HG02588 (cell line): Measurements from ENCODE around the gene GGPS1.
A peak's percentile ranks its signal among the peaks of the same experiment; 100 is the strongest.
"Not testable (repeated sequence)": the region's sequence is repeated elsewhere in the genome, so short reads cannot be mapped to it uniquely, and the experiment has no call there.

Experiments used
- ATAC-seq: cut with Tn5 transposase; IDR thresholded peaks from one replicate; pipeline ENCODE4 v1.9.1; 2021; ENCODE audit warnings: mild to moderate bottlenecking, moderate library complexity; ENCODE audit not compliant: unreplicated experiment

The GGPS1 gene

DNA sequence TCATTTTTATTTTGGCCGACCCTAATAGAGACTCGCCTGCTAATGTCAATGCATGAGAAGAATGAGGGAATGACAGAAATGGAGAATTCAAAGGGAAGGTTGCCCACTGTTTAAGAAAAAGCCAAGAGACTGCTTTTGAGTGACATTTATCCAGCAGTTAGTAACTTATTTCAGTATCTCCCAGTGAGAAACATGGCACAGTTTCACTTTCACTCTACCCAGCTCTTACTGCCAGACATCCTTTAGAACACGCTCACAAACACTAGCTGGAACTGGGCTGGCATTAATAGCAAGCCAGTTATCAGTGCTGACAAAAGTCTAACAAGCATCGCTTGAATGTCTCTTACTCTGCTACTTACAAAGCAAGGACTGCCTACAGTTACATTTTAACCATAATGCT, 8.5 kb downstream of the GGPS1 start:
- no peak for ATAC-seq

DNA sequence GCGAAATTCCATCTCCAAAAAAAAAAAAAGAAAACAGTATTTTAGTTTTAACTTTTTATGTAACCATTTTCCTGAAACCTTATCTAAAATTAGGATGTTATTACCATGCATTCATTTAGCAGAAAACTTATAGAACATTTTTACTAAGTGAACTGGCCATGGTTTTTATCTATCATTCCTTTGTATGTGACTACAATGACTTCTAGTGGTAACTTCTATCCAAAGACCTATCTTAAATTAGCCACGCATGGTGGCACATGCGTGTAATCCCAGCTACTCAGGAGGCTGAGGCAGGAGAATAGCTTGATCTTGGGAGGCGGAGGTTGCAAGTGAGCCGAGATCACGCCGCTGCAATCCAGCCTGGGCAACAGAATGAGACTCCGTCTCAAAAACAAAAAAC, 11.4 kb downstream of the GGPS1 start:
- ATAC-seq = no peak

DNA sequence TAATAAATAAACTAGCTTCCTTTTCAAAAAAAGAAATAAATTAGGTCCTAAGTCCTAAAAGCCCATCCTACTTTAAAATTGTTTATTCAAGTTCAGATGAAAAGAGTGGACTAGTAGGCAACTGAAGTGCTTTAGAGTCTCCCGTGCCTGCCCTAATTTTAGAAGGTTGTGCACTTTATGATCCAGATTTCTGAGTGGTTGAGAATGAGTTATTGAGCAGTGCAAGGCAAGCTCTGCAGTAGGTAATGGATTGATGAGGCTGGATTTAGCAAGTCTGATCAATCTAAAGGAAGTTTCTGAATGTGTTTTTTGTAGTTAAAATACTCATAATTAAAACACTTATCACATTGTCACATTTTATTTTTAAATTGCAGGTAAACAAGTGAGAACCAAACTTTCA, 13.0 kb downstream of the GGPS1 start:
- no peak for ATAC-seq

DNA sequence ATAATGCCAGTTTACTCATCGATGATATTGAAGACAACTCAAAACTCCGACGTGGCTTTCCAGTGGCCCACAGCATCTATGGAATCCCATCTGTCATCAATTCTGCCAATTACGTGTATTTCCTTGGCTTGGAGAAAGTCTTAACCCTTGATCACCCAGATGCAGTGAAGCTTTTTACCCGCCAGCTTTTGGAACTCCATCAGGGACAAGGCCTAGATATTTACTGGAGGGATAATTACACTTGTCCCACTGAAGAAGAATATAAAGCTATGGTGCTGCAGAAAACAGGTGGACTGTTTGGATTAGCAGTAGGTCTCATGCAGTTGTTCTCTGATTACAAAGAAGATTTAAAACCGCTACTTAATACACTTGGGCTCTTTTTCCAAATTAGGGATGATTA, 13.7 kb downstream of the GGPS1 start:
- ATAC-seq = no peak

DNA sequence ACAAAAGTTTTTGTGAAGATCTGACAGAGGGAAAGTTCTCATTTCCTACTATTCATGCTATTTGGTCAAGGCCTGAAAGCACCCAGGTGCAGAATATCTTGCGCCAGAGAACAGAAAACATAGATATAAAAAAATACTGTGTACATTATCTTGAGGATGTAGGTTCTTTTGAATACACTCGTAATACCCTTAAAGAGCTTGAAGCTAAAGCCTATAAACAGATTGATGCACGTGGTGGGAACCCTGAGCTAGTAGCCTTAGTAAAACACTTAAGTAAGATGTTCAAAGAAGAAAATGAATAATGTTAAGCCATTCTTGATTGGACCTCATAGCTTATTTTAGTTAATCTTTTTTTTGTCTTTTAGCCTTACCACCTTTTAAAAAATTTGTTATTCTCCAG, 14.1 kb downstream of the GGPS1 start:
- no peak for ATAC-seq

DNA sequence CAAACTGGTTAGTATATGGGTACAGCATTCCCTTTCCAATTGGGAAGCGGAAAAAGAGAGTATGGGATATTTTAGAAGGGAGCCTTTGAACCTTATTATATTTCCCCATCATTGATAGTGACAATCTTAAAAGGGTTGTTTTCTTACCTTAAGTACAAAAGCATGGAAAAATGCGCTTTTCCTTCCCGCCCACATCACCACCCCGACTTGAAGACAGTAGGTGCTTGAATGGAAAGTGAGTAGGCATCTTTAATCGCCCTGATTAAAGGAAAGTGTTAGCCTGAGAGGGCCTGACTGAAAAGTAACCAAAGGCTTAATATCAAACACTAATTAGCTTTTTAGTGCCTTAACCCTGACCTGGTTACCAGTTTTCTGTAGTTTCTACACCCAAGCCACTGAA, 15.4 kb downstream of the GGPS1 start:
- no peak for ATAC-seq

DNA sequence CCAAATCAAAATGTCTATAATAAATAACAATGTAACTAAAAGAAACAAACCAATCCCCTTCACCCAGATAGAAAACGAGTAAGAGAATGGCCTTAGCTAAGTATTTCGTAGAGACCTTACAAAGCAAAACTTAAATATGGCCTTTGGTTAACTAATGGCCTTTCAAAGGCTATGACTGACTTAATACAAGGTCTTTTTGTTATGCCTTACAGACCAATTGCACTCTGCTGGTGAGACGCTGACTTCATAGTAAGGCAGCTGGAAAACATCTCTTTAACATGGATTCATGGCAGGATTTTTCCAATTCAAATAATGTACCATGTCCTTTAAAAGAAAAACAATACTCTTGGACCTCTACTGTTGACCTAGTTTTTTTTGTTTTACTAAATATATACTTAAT, 23.1 kb downstream of the GGPS1 start:
- no peak for ATAC-seq

DNA sequence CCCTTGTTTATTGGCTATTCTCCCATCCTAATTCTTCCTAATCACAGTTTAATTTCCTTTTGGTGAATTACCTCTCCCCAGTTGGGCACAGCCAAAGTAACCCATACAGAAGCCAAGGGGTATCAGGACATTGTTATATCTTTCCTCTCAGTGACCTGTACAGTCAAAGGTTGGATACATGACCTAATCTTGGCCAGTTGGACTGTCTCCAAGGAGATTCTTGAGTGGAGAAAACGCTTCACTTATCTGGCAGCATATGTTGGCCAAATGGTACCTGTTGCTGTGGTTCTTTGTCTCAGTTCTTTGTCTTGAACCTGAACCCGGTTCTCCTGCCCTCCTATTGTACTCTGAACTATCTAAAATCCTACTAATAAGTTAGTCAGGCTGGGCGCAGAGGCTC, 23.5 kb downstream of the GGPS1 start:
- no peak for ATAC-seq

DNA sequence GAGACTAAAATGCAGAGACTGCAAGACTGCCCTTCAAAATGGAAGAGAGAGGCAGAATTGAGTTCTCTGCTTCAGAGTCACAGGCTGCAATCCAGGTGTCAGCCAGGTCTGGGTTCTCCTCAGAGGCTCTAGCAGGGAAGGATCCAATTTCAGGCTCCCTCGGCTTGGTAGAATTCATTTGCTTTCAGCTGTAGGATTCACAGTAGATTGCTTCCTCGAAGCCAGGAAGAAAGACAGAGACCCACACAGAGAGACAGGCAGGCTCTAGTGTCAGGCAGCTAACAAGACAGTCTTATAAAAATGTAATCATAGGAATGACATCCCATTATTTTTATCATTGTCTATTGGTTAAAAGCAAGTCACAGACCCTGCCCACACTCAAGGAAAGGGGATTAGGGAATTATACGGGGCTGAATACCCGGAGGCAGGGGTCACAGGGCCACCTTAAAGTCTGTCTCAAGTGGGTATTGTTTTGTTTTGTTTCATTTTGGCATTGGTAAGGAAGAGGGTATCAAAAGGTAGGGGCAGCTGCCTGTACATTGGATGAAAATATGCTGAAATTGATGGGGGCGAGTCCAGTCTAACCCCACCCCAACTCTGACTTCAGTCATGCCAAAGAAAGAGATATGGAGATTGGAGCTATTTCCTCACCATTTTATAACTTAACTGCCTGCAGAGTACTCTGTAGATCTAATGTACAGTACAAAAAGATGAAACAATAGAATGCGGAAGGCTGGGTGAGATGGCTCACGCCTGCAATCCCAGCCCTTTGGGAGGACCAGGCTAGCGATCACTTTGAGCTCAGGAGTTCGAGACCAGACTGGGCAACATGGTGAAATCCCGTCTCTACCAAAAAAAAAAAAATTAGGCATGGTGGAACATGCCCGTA, 29.4 kb downstream of the GGPS1 start:
- ATAC-seq = no peak

DNA sequence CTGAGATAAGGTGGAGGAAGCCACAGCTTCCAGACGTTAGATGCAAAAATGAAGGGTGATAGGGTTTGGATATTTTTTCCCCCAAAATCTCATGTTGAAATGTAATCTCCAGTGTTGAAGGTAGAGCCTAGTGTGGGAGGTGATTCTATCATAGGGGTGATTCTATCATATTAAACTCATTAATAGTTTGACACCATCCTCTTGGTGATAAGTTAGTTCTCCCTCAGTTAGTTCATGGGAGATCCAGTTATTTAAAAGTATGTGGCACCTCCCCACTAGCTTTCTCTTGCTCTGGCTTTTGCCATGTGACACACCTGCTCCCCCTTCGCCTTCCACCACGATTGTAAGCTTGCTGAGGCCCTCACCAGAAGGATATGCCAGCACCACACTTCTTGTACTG, 30.5 kb downstream of the GGPS1 start:
- no peak for ATAC-seq

DNA sequence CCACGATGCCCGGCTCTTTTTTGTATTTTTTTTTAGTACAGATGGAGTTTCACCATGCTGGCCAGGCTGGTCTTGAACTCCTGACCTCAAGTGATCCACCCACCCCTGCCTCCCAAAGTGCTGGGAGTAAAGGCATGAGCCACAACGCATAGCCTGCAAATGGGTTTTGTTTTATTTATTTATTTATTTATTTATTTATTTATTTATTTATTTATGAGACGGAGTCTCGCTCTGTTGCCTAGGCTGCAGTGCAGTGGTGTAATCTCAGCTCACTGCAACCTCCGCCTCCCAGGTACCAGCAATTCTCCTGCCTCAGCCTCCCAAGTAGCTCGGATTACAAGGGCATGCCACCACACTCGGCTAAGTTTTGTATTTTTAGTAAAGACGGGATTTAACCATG, 35.8 kb downstream of the GGPS1 start:
- not testable (repeated sequence) for ATAC-seq

DNA sequence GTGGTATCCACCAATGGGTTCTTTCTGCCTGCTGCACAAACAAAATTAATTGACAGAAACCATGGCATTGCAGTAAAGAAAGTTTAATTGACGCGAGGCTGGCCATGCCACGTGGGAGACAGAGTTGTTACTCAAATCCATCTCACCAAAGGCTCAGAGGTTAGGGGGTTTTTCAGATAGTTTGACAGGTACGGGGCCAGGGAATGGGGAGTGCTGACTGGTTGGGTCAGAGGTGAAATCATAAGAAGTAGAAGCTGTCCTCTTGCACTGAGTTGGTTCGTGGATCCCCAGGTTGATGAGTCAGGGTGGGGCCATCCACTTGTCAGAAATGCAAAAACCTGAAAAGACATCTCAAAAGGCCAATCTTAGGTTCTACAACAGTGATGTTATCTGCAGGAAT, 37.9 kb downstream of the GGPS1 start:
- no peak for ATAC-seq

DNA sequence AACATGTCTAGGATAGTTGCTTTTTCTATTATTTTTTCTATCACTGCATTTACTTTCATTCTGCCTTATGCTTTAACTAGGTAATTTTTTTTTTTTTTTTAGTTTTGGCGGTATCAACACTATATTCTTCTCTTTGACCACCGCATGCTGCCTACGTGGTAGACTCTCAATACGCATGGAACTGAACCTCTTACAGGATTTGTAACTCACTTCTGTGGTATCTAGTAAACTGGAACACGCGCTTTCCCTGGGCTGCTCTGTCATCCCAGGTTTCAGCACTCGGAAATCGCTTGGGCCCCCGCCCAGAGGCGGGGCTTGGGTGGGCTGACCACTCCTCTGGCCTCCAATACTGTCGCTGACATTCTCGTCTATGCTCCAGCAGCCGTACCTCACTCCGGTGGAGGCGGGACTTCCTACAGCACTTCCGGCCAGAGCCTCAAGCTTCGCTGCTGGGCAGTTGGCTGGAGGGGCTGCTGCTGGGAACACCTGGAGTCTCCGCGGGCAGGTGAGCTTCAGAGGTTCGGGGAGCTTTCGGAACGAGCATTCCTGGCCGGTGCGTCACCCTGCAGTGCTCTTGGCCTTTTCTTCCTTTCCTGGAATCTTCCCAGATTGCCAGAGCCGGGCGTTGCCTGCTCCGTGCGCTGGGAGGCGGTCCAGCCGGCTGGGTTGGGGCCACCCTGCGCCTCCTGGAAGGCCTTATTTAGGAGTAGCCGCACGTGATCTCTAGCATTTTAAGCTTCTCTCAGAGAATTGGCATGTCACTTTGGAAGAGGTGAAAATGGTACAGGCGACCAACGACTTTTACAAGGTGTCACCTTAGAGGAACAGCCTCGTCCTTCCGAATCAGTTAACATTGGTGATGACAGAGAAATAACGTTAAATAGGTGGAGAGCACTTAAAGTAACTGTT, 38.9 kb downstream of the GGPS1 start, which contains the start of gene TBCE:
Gene TBCE, plus strand, starts transcription at position 428 of the 909 bp plus-strand sequence. CDS start 12,623 bp downstream, outside the sequence.
- peak; percentile 100 for ATAC-seq

DNA sequence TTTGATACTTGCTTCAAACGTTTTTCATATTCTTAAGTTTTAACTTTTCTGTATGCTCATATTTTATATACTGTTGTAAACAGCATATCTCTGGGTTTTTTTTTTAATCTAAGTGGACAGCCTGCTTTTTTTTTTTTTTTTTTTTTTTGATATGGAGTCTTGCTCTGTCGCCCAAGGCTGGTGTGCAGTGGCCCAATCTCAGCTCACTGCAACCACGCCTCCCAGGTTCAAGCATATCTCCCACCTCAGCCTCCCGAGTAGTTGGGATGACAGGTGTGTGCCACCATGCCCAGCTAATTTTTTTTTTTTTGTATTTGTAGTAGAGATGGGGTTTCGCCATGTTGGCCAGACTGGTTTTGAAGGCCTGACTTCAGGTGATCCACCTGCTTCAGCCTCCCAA, 40.1 kb downstream of the GGPS1 start:
- no peak for ATAC-seq

DNA sequence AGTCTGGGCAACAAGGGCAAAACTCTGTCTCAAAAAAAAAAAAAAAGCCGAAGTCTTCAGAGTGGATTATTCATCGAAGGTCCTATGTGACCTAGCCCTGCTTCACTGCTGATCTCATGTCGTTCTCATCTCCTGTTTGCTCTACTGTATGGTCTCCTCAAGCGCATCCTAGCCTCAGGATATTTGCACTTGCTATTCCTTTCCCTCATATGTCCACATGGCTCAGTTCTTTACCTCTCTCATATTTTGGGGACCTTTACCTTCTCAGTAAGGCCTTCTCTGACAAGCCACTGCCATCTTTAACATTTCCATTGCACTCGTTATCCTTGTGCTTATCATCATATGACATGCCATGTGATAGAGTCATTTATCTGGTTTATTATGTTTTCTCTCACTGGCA, 41.4 kb downstream of the GGPS1 start:
- no peak for ATAC-seq

DNA sequence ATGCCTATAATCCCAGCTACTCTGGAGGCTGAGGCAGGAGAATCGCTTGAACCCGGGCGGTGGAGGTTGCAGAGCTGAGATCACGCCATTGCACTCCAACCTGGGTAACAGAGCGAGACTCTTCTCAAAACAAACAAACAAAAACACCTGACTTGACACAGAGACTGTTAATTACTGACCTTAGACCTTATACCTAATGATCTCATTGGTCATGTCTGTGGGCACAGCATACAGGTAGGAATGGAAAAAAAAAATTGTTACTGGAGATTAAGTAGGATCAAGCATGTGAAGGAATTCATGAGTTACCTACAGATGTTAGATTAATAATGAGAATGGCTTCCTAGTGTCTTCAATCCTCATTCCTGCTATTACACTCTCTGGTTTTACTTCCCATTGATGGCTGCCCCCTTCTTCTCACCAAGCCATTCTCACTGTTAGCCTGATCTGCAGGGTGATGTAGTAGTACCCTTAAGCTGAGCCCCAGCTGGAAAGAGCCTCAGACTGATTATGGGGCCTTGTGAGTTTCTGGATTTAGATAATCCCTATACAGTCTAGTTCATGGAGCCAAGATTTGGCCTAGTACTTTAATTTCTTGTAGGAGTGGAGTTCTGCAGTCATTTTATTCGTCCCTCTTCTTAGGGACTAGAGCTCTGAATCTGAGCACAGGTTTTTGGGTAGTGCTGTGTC, 47.7 kb downstream of the GGPS1 start:
- no peak for ATAC-seq

DNA sequence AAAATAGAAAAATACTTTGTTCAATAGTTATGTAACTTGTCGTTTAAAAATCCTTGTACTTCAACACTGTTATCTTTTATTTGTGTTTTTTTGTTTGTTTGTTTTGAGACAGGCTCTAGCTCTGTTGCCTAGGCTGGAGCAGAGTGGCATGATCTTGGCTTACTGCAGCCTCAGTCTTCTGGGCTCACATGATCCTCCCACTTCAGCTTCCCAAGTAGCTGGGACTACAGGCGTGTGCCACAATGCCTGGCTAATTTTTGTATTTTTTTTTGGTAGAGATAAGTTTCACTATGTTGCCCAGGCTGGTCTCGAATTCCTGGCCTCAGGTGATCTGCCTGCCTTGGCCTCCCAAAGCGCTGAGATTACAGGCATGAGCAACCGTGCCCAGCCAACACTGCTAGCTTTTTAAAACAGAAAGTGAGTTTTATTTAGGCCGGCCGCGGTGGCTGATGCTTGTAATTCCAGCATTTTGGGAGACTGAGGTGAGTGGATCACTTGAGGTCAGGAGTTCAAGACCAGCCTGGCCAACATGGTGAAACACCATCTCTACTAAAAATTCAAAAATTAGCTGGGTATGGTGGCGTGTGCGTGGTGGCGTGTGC, 49.9 kb downstream of the GGPS1 start:
- ATAC-seq = not testable (repeated sequence)

DNA sequence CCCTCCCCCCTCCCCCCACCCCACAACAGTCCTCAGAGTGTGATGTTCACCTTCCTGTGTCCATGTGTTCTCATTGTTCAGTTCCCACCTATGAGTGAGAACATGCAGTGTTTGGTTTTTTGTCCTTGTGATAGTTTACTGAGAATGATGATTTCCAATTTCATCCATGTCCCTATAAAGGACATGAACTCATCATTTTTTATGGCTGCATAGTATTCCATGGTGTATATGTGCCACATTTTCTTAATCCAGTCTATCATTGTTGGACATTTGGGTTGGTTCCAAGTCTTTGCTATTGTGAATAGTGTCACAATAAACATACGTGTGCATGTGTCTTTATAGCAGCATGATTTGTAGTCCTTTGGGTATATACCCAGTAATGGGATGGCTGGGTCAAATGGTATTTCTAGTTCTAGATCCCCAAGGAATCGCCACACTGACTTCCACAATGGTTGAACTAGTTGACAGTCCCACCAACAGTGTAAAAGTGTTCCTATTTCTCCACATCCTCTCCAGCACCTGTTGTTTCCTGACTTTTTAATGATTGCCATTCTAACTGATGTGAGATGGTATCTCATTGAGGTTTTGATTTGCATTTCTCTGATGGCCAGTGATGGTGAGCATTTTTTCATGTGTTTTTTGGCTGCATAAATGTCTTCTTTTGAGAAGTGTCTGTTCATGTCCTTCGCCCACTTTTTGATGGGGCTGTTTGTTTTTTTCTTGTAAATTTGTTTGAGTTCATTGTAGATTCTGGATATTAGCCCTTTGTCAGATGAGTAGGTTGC, 53.8 kb downstream of the GGPS1 start:
- ATAC-seq = not testable (repeated sequence)

DNA sequence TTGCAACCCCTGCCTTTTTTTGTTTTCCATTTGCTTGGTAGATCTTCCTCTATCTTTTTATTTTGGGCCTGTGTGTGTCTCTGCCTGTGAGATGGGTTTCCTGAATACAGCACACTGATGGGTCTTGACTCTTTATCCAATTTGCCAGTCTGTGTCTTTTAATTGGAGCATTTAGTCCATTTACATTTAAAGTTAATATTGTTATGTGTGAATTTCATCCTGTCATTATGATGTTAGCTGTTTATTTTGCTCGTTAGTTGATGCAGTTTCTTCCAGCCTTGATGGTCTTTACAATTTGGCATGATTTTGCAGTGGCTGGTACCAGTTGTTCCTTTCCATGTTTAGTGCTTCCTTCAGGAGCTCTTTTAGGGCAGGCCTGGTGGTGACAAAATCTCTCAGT, 57.3 kb downstream of the GGPS1 start:
- ATAC-seq = not testable (repeated sequence)

DNA sequence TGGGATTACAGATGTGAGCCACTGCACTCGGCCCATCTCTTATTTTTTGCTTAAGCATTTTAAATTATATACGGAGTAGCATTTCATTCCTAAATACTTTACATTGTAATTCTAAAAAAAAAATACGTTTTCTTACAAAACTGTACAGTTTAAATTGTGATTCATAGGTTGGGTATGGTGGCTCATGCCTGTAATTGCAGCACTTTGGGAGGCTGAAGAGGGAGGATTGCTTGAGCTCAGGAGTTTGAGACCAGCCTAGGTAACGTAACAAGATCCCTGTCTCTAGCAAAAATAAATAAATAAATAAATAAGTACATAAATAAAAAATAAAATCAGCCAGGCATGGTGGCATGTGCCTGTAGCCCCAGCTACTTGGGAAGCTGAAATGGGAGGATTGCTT, 63.5 kb downstream of the GGPS1 start:
- no peak for ATAC-seq
